ENCODE results near the gene TUBGCP3.

TUBGCP3 gene

DNA sequence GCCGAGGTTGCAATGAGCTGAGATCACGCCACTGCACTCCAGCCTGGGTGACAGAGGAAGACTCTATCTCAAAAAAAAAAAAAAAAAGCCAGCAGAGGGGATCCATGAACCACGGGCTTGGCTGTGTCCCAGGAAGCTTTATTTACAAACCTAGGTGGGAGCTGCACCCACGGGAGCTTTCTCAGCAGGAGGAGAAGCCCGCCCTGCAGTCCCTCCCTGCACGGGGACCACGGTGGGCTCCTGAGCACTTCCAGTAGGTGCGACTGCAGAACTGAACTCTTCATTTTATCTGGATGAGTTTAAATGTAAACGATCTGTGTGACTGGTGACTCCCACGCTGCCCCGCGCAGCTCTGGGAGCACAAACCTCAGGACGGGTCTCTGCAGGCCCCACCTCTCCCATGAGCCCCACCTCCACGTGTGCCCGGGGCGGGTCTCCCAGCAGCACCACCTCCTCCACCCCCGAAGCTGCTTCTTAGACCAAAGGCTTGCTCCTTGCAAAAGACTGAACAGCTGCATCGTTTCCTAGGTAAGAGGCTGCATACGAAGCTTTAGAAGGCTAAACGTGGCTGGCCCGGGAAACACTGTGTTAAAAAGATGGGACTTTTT, 145.4 kb downstream of the TUBGCP3 start:
- no peak overlapping the region for H3K4me2 ChIP-seq (ENCODE audit: low read length)
- H3K9me3 ChIP-seq (ENCODE audit: control insufficient read depth, insufficient read depth, low read length) = no peaks in the 10 kb centered on the region
- H3K4me1 ChIP-seq (ENCODE audit: control insufficient read depth, low read length) = no peaks in the 10 kb centered on the region
- H3K9me2 ChIP-seq (replicated peaks; ENCODE audit: control insufficient read depth, low read length) = no peaks in the 10 kb centered on the region
- no peaks in the 10 kb centered on the region for H3F3A ChIP-seq (ENCODE audit: control insufficient read depth, insufficient read depth)
- no peak overlapping the region for H3K27ac ChIP-seq (ENCODE audit: low read depth, low read length)
- no peaks in the 10 kb centered on the region for H3K79me2 ChIP-seq (ENCODE audit: control insufficient read depth, low read length)
- no peaks in the 10 kb centered on the region for H3K36me3 ChIP-seq (ENCODE audit: control insufficient read depth, low read length)
- TF ChIP-seq, protein P1, sequence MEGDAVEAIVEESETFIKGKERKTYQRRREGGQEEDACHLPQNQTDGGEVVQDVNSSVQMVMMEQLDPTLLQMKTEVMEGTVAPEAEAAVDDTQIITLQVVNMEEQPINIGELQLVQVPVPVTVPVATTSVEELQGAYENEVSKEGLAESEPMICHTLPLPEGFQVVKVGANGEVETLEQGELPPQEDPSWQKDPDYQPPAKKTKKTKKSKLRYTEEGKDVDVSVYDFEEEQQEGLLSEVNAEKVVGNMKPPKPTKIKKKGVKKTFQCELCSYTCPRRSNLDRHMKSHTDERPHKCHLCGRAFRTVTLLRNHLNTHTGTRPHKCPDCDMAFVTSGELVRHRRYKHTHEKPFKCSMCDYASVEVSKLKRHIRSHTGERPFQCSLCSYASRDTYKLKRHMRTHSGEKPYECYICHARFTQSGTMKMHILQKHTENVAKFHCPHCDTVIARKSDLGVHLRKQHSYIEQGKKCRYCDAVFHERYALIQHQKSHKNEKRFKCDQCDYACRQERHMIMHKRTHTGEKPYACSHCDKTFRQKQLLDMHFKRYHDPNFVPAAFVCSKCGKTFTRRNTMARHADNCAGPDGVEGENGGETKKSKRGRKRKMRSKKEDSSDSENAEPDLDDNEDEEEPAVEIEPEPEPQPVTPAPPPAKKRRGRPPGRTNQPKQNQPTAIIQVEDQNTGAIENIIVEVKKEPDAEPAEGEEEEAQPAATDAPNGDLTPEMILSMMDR (IDR thresholded peaks at IDR 0.05; ENCODE audit: low read depth, low read length, poor library complexity, severe bottlenecking) = no peak
- TF ChIP-seq EZH2phosphoT487 (IDR thresholded peaks at IDR 0.05; ENCODE audit: borderline replicate concordance, low read length) = no peak
- no peak overlapping the region for H3K4me3 ChIP-seq (ENCODE audit: low read length)
- no peaks in the 10 kb centered on the region for H4K20me1 ChIP-seq (ENCODE audit: control insufficient read depth, insufficient read depth, low read depth, low read length)
- H3K27me3 ChIP-seq (ENCODE audit: control insufficient read depth, low read length) = no peaks in the 10 kb centered on the region

DNA sequence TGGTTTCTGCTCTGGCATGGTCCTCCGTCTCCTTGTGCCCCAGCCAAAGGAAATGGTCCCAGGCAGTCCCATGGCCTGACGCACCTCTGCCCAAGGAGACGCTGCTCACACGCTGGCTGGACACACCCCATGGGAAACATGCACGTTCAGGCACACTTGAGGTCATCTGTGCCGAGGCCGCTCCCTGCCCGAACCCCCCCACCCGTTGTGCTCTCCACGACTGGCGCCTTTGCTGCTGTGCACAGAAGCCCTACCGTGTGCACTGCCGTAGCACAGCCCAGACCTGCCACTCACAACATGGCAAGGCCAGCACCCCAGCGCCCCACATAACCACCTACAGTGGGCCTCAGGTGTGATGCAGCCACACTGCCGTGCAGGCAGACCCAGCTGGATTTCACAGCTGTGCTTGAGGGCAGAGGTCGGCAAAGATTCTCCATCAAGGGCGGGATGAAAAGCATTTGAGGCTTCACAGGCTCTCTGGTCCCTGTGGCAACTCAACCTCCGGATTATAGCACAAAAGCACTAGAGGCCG, 146.1 kb downstream of the TUBGCP3 start:
- no peaks in the 10 kb centered on the region for H3K36me3 ChIP-seq (ENCODE audit: control insufficient read depth, low read length)
- no peak overlapping the region for H3K4me3 ChIP-seq (ENCODE audit: low read length)
- H3K9me2 ChIP-seq (replicated peaks; ENCODE audit: control insufficient read depth, low read length) = no peaks in the 10 kb centered on the region
- no peaks in the 10 kb centered on the region for H3K4me1 ChIP-seq (ENCODE audit: control insufficient read depth, low read length)
- H3K9me3 ChIP-seq (ENCODE audit: control insufficient read depth, insufficient read depth, low read length) = no peaks in the 10 kb centered on the region
- H3K27ac ChIP-seq (ENCODE audit: low read depth, low read length) = no peak overlapping the region
- H3K27me3 ChIP-seq (ENCODE audit: control insufficient read depth, low read length) = no peaks in the 10 kb centered on the region
- no peaks in the 10 kb centered on the region for H4K20me1 ChIP-seq (ENCODE audit: control insufficient read depth, insufficient read depth, low read depth, low read length)
- H3K4me2 ChIP-seq (ENCODE audit: low read length) = no peak overlapping the region
- TF ChIP-seq, protein P1 (IDR thresholded peaks at IDR 0.05; ENCODE audit: low read depth, low read length, poor library complexity, severe bottlenecking) = no peak
- TF ChIP-seq EZH2phosphoT487 (IDR thresholded peaks at IDR 0.05; ENCODE audit: borderline replicate concordance, low read length) = no peak
- no peaks in the 10 kb centered on the region for H3F3A ChIP-seq (ENCODE audit: control insufficient read depth, insufficient read depth)
- H3K79me2 ChIP-seq (ENCODE audit: control insufficient read depth, low read length) = no peaks in the 10 kb centered on the region

DNA sequence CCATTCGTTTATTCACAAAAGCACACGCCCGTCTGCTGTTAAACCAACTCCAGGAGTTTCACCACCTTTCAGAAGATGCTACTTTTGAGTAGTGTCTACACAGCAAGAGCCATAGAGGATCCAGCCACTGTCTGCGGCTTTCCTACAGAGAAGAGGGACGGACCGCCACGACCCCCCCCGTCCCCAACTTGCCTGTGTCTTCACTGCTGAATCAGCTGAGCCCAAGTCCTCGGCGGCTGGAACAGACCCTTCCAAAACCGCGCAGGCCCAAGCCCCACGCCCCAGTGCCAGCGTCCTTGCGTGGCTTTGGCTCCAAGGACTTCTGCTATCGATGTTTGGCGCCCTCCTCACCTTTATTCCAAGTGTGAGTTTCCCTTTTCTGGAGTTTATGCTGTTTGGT, 146.7 kb downstream of the TUBGCP3 start:
- H3K4me1 ChIP-seq (ENCODE audit: control insufficient read depth, low read length) = no peaks in the 10 kb centered on the region
- H3K79me2 ChIP-seq (ENCODE audit: control insufficient read depth, low read length) = no peaks in the 10 kb centered on the region
- TF ChIP-seq, protein P1 (IDR thresholded peaks at IDR 0.05; ENCODE audit: low read depth, low read length, poor library complexity, severe bottlenecking) = no peak
- no peak for TF ChIP-seq EZH2phosphoT487 (IDR thresholded peaks at IDR 0.05; ENCODE audit: borderline replicate concordance, low read length)
- no peaks in the 10 kb centered on the region for H3K36me3 ChIP-seq (ENCODE audit: control insufficient read depth, low read length)
- no peak overlapping the region for H3K4me3 ChIP-seq (ENCODE audit: low read length)
- H3K27ac ChIP-seq (ENCODE audit: low read depth, low read length) = no peak overlapping the region
- no peaks in the 10 kb centered on the region for H3K9me3 ChIP-seq (ENCODE audit: control insufficient read depth, insufficient read depth, low read length)
- H3K27me3 ChIP-seq (ENCODE audit: control insufficient read depth, low read length) = no peaks in the 10 kb centered on the region
- no peaks in the 10 kb centered on the region for H3K9me2 ChIP-seq (replicated peaks; ENCODE audit: control insufficient read depth, low read length)
- no peaks in the 10 kb centered on the region for H3F3A ChIP-seq (ENCODE audit: control insufficient read depth, insufficient read depth)
- H3K4me2 ChIP-seq (ENCODE audit: low read length) = no peak overlapping the region
- no peaks in the 10 kb centered on the region for H4K20me1 ChIP-seq (ENCODE audit: control insufficient read depth, insufficient read depth, low read depth, low read length)

Measured in DOHH2 (cell line).